ENCODE data around the gene PTMS. TPM values are rescaled to one million over a fixed set of nuclear protein-coding genes. Genes with fewer than 3 reads are reported as not detected.

PTMS gene
- total and polyA plus RNA-seq, 12 donors = 27.0 to 1,405 (median 150) TPM

DNA sequence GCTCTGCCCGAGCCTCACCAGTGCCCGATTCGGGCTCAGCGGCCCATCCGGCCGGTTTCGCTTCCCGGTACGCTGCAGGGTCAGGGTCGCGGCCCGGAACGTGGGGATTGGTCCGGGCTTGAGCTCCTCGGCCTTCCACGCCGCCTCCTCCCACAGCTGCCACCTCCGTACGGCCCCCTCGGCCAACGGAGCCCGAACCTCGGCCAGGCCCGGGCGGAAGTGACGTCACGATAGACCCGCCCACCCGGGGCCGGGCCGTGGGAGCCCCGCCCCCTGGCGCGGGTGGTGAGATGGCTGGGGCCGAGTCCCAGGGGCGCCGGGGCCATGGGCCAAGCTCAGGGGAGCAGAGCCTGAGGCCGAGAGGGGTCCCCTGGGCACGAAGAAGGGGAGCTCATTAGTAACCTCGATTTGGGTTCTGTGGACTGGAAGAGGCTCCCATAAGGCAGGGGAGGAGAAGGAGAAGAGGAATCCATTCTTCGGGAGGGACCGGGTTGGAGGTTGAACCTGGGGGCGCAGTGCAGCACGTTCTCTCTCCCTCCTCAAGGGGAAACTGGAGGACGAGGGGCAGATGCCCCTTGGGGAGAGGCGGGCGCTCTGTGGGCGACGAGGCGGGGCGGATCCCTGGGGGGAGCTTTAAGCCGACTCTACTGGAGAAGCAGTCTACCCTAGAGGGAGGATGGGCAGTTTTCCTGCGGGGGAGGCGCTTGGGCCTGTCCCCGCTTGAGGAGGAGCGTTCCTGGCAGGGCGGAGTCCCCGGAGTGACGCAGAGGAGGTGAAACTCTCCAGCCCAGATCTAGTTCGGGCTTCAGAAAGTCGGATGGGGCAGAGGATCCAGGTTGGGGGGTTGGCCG lies 13.0 kb upstream of the PTMS start, which contains the start of gene MLF2:
MLF2 (minus strand) TSS at position 221 of the 851 bp plus-strand sequence. CDS start 807 bp downstream, outside the sequence.
- H3K27ac ChIP-seq = peak within 1 kb of the TSS; percentile 77 to 97 (median 95)
- H3K27me3 ChIP-seq = no peaks in the 10 kb centered on the region
- peak within 1 kb of the TSS; percentile 12 to 95 (median 62) for H3K4me3 ChIP-seq
- DNase-seq = peak; percentile 98 to 99 (median 99)
- H3K4me1 ChIP-seq (replicated peaks in 1 of 2) = peaks cover 8 to 22% of the 10 kb centered on the region in 2 donors
- 0 to 1% (median 0%) methylated on average over 15 to 62 of the region's 62 CpGs for WGBS, 4 donors
- no peaks in the 10 kb centered on the region for H3K9me3 ChIP-seq (replicated peaks in 1 of 3)
- peak; percentile 54 to 85 for TF ChIP-seq POLR2A (IDR thresholded peaks at IDR 0.05)
- TF ChIP-seq, protein P1, sequence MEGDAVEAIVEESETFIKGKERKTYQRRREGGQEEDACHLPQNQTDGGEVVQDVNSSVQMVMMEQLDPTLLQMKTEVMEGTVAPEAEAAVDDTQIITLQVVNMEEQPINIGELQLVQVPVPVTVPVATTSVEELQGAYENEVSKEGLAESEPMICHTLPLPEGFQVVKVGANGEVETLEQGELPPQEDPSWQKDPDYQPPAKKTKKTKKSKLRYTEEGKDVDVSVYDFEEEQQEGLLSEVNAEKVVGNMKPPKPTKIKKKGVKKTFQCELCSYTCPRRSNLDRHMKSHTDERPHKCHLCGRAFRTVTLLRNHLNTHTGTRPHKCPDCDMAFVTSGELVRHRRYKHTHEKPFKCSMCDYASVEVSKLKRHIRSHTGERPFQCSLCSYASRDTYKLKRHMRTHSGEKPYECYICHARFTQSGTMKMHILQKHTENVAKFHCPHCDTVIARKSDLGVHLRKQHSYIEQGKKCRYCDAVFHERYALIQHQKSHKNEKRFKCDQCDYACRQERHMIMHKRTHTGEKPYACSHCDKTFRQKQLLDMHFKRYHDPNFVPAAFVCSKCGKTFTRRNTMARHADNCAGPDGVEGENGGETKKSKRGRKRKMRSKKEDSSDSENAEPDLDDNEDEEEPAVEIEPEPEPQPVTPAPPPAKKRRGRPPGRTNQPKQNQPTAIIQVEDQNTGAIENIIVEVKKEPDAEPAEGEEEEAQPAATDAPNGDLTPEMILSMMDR (IDR thresholded peaks at IDR 0.05) = peak in 3 of 6 experiments; percentile 97 to 98 (median 97)
- peaks cover 0 to 38% of the 10 kb centered on the region in 2 donors for H3K36me3 ChIP-seq (replicated peaks in 1 of 2)
- intact Hi-C loops (cut with DNase I) = loop anchor here in 1 of 2 donors (2.0 kb wide), 1 partner anchor 28 kb away; no protein-coding TSS in a partner anchor

DNA sequence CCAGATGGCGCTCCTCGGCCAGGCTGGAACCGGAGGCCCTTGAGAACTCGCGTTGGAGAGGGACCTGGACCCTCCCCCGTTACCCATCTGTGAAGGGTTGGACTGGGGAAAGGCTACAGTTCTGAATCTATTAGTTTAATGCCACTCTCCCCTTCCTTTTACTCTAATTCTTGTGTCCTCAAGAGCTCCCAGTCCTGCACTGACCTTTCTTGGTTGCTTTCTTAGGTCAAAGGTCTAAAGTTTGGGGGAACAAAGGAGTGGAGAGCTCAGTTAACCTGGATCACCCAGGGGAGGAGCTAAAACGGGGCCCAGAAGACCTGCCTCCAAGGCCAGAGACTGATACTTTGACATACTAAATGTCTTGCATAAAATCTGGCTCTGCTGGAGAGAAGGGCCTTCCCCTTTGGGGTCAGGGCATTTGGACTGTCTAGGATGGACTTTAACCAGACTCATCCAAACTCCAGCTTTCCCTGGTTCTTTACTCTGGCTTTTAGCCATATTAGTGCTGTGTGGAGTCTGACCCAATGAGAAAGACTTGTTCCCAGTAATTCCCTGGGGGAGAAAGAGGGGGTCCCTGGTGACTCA lies 12.3 kb upstream of the PTMS start:
- intact Hi-C loops (cut with DNase I) = loop anchor here in 1 of 2 donors (2.0 kb wide), 1 partner anchor 27 kb away; no protein-coding TSS in a partner anchor
- peaks cover 8 to 22% of the 10 kb centered on the region in 2 donors for H3K4me1 ChIP-seq (replicated peaks in 1 of 2)
- no peak overlapping the region for H3K4me3 ChIP-seq
- DNase-seq = peak in 4 of 7 donors; percentile 15 to 51 (median 32)
- H3K27me3 ChIP-seq = no peaks in the 10 kb centered on the region
- H3K9me3 ChIP-seq (replicated peaks in 1 of 3) = no peaks in the 10 kb centered on the region
- H3K27ac ChIP-seq = peak overlapping the region in 4 of 5 donors; percentile 91 to 97 (median 96)
- 0% methylated on average over 1 to 7 of the region's 7 CpGs for WGBS, 4 donors
- peaks cover 0 to 31% of the 10 kb centered on the region in 2 donors for H3K36me3 ChIP-seq (replicated peaks in 1 of 2)
- TF ChIP-seq, protein P1 (IDR thresholded peaks at IDR 0.05) = peak in 4 of 6 experiments; percentile 44 to 97 (median 92)
- no peak for TF ChIP-seq POLR2A (IDR thresholded peaks at IDR 0.05)

DNA sequence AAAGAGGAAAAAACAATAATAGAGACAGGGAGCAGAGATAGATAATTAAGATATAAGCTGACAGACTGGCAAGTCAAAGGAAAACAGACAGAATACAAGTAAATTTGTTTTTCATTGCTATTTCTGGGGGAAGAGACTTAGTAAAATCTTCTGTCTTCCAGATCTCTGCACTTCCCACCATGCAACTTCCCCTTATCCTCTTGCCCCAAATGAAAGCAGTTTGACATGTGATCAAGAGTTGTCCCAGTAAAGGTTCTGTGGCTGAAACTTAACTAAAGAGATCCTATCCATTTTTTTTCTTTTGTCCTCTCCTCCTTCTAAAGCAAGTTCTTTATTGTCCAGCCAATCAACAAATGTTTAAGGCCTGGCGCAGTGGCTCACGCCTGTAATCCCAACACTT lies 11.8 kb upstream of the PTMS start:
- Histone ChIP-seq H3K4me1 (replicated peaks in 1 of 2) (peaks cover 8 to 22% of the 10 kb centered on the region in 2 donors), H3K36me3 (replicated peaks in 1 of 2) (peaks cover 0 to 25% of the 10 kb centered on the region in 2 donors), H3K4me3 (no peak overlapping the region), H3K27me3 (no peaks in the 10 kb centered on the region), H3K27ac (peak overlapping the region in 2 of 5 donors; percentile 91 to 97), H3K9me3 (replicated peaks in 1 of 3) (no peaks in the 10 kb centered on the region)
- intact Hi-C loops (cut with DNase I) = no loop called here
- no peak for DNase-seq
- no peak for TF ChIP-seq POLR2A (IDR thresholded peaks at IDR 0.05)
- TF ChIP-seq, protein P1 (IDR thresholded peaks at IDR 0.05) = no peak
- WGBS, 4 donors = 81 to 98% (median 88%) methylated on average over 2 of the region's 2 CpGs

All from adrenal gland (tissue), 12 donors.